WTC11 (cell line): Measurements from ENCODE around the gene TNFSF4. TPM values are rescaled to one million over a fixed set of nuclear protein-coding genes. Genes with fewer than 3 reads are reported as not detected.

Experiments used
- ATAC-seq: fragments of 200-7000 bp; cut with Tn5 transposase; 2 replicates; pipeline ENCODE4 v1.10.0; 2021; ENCODE audit warnings: mild to moderate bottlenecking, moderate library complexity
- CTCF ChIA-PET: fragments of 300-600 bp; sonication (Branson Sonifier 250); formaldehyde crosslinking; loops from one replicate; lab custom pipeline; 2021; ENCODE audit warnings: antibody characterized with exemption; lab: Charles Lee
- POLR2A ChIA-PET: fragments of 350-600 bp; sonication (Branson Sonifier 250); formaldehyde crosslinking; loops from one replicate; lab custom pipeline; 2021; ENCODE audit warnings: antibody characterized with exemption; lab: Charles Lee
- DNase-seq: peaks from one replicate; pipeline ENCODE4 v3.0.0; 2021; ENCODE audit warnings: low spot score
- H3K27ac Mint-ChIP-seq: 2 replicates; pipeline ENCODE4 v1.8.0; 2021; ENCODE audit warnings: mixed read lengths
- H3K27me3 Mint-ChIP-seq: 2 replicates; pipeline ENCODE4 v1.8.0; 2021; ENCODE audit warnings: low read depth, mild to moderate bottlenecking, moderate library complexity, mixed read lengths
- H3K36me3 Mint-ChIP-seq: 2 replicates; pipeline ENCODE4 v1.8.0; 2021; ENCODE audit warnings: mixed read lengths
- H3K4me1 Mint-ChIP-seq: 2 replicates; pipeline ENCODE4 v1.8.0; 2022; ENCODE audit warnings: mixed read lengths
- H3K4me3 Mint-ChIP-seq: 2 replicates; pipeline ENCODE4 v1.8.0; 2021; ENCODE audit warnings: mild to moderate bottlenecking, moderate library complexity, mixed read lengths
- H3K9me3 Mint-ChIP-seq: 2 replicates; pipeline ENCODE4 v1.8.0; 2021; ENCODE audit warnings: mixed read lengths
- CBFB ChIP-seq: sonication (generic); formaldehyde crosslinking; IDR thresholded peaks from 2 replicates; pipeline ENCODE4 v1.8.1; 2022; ENCODE audit warnings: mild to moderate bottlenecking, low read depth, missing genetic modification reagents
- CREB1 ChIP-seq: sonication (generic); formaldehyde crosslinking; IDR thresholded peaks from 2 replicates; pipeline ENCODE4 v1.8.0; 2023; ENCODE audit warnings: mild to moderate bottlenecking, missing genetic modification reagents
- HMGA2 ChIP-seq: fragments of 250-450 bp; sonication (Bioruptor Pico); IDR thresholded peaks from 2 replicates; pipeline ENCODE4 v1.4.0; 2021; ENCODE audit warnings: mild to moderate bottlenecking, moderate library complexity
- MXD4 ChIP-seq: fragments of 250-450 bp; sonication (Bioruptor Pico); IDR thresholded peaks from 2 replicates; pipeline ENCODE4 v1.8.0; 2021; ENCODE audit warnings: mild to moderate bottlenecking, moderate library complexity, borderline replicate concordance
- NFE2L1 ChIP-seq: sonication (generic); formaldehyde crosslinking; IDR thresholded peaks from 2 replicates; pipeline ENCODE4 v1.8.1; 2023; ENCODE audit warnings: missing genetic modification reagents
- NR1H2 ChIP-seq: sonication (generic); formaldehyde crosslinking; IDR thresholded peaks from 2 replicates; pipeline ENCODE4 v1.9.0; 2021; ENCODE audit warnings: mild to moderate bottlenecking, moderate library complexity, missing genetic modification reagents
- RELA ChIP-seq: sonication (generic); formaldehyde crosslinking; IDR thresholded peaks from 2 replicates; pipeline ENCODE4 v1.8.1; 2022; ENCODE audit warnings: missing genetic modification reagents, mild to moderate bottlenecking, borderline replicate concordance
- TEAD1 ChIP-seq: sonication (generic); formaldehyde crosslinking; IDR thresholded peaks from 2 replicates; pipeline ENCODE4 v1.8.0; 2022; ENCODE audit warnings: mild to moderate bottlenecking, missing genetic modification reagents
- ZNF138 ChIP-seq: sonication (generic); formaldehyde crosslinking; conservative IDR thresholded peaks from 2 replicates; pipeline ENCODE4 v1.8.1; 2022; ENCODE audit warnings: mild to moderate bottlenecking, moderate library complexity, missing genetic modification reagents
- ZNF423 ChIP-seq: fragments of 250-450 bp; sonication (Bioruptor Pico); IDR thresholded peaks from 2 replicates; pipeline ENCODE4 v2.1.2; 2022; ENCODE audit warnings: mild to moderate bottlenecking, moderate library complexity
- ZNF671 ChIP-seq: fragments of 250-450 bp; sonication (Bioruptor Pico); IDR thresholded peaks from 2 replicates; pipeline ENCODE4 v1.8.0; 2021; ENCODE audit warnings: mild to moderate bottlenecking
- total RNA-seq: library from RNA; stranded (reverse); gene quantifications from 3 replicates; pipeline ENCODE4 v1.2.3, GENCODE V29; 2021
- TF ChIP-seq, protein P1 (sequence below): sonication (generic); formaldehyde crosslinking; IDR thresholded peaks from 2 replicates; pipeline ENCODE4 v1.8.0; 2022; ENCODE audit warnings: missing genetic modification reagents
- TF ChIP-seq, protein P2 (sequence below): sonication (generic); formaldehyde crosslinking; IDR thresholded peaks from 2 replicates; pipeline ENCODE4 v1.8.0; 2023; ENCODE audit warnings: missing genetic modification reagents, mild to moderate bottlenecking, borderline replicate concordance
- TF ChIP-seq, protein P3 (sequence below): sonication (generic); formaldehyde crosslinking; IDR thresholded peaks from 2 replicates; pipeline ENCODE4 v1.8.0; 2022; ENCODE audit warnings: mild to moderate bottlenecking, missing genetic modification reagents
- TF ChIP-seq, protein P4 (sequence below): sonication (generic); formaldehyde crosslinking; IDR thresholded peaks from 2 replicates; pipeline ENCODE4 v1.8.1; 2023; ENCODE audit warnings: mild to moderate bottlenecking, missing genetic modification reagents
- TF ChIP-seq, protein P5 (sequence below): sonication (generic); formaldehyde crosslinking; IDR thresholded peaks from 2 replicates; pipeline ENCODE4 v1.8.1; 2023; ENCODE audit warnings: mild to moderate bottlenecking, missing genetic modification reagents, moderate library complexity
- TF ChIP-seq, protein P6 (sequence below): fragments of 250-450 bp; sonication (Bioruptor Pico); IDR thresholded peaks from 2 replicates; pipeline ENCODE4 v1.9.0; 2021; ENCODE audit warnings: mild to moderate bottlenecking
- TF ChIP-seq, protein P7 (sequence below): sonication (generic); formaldehyde crosslinking; IDR thresholded peaks from 2 replicates; pipeline ENCODE4 v1.8.1; 2023; ENCODE audit warnings: mild to moderate bottlenecking, moderate library complexity, missing genetic modification reagents
- TF ChIP-seq, protein P8 (sequence below): fragments of 250-450 bp; sonication (Bioruptor Pico); IDR thresholded peaks from 2 replicates; pipeline ENCODE4 v1.8.0; 2021; ENCODE audit warnings: mild to moderate bottlenecking

Gene TNFSF4
- total RNA-seq, 1 experiment from 2014 or later = 0.81 TPM

DNA sequence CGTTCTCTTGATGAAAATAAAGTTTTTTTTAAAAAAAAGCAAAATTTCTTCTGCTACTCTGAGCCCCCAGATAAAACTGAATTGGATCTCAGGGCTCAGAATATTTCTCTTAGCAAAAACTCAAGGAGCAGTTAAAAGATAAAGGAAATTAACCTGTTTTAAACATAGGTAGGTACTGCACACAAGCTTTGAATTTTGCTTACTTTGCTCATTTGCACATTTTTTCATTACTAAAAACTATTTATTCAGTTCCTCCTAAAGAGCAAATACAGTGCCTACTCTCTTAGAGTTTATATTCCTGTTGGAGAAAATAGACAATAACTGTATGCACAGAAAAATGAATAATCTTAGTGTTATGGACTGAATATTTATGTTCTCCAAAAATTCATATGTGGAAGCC is 13.0 kb upstream of the TNFSF4 start:
- Mint-ChIP-seq H3K4me1 (no peaks in the 10 kb centered on the region), H3K36me3 (no peaks in the 10 kb centered on the region), H3K27ac (no peak overlapping the region), H3K4me3 (no peak overlapping the region), H3K9me3 (peaks cover under 1% of the 10 kb centered on the region), H3K27me3 (peaks cover 12% of the 10 kb centered on the region)
- ChIA-PET CTCF (no interaction called here), POLR2A (no interaction called here)
- ATAC-seq (no peak), DNase-seq (no peak)
- TF ChIP-seq HMGA2 (CRISPR knock-in tag) (no peak), ZNF138 (no peak), ZNF671 (no peak), ZNF423 (no peak)
- TF ChIP-seq, protein P1, sequence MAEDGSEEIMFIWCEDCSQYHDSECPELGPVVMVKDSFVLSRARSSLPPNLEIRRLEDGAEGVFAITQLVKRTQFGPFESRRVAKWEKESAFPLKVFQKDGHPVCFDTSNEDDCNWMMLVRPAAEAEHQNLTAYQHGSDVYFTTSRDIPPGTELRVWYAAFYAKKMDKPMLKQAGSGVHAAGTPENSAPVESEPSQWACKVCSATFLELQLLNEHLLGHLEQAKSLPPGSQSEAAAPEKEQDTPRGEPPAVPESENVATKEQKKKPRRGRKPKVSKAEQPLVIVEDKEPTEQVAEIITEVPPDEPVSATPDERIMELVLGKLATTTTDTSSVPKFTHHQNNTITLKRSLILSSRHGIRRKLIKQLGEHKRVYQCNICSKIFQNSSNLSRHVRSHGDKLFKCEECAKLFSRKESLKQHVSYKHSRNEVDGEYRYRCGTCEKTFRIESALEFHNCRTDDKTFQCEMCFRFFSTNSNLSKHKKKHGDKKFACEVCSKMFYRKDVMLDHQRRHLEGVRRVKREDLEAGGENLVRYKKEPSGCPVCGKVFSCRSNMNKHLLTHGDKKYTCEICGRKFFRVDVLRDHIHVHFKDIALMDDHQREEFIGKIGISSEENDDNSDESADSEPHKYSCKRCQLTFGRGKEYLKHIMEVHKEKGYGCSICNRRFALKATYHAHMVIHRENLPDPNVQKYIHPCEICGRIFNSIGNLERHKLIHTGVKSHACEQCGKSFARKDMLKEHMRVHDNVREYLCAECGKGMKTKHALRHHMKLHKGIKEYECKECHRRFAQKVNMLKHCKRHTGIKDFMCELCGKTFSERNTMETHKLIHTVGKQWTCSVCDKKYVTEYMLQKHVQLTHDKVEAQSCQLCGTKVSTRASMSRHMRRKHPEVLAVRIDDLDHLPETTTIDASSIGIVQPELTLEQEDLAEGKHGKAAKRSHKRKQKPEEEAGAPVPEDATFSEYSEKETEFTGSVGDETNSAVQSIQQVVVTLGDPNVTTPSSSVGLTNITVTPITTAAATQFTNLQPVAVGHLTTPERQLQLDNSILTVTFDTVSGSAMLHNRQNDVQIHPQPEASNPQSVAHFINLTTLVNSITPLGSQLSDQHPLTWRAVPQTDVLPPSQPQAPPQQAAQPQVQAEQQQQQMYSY = no peak
- TF ChIP-seq, protein P2, sequence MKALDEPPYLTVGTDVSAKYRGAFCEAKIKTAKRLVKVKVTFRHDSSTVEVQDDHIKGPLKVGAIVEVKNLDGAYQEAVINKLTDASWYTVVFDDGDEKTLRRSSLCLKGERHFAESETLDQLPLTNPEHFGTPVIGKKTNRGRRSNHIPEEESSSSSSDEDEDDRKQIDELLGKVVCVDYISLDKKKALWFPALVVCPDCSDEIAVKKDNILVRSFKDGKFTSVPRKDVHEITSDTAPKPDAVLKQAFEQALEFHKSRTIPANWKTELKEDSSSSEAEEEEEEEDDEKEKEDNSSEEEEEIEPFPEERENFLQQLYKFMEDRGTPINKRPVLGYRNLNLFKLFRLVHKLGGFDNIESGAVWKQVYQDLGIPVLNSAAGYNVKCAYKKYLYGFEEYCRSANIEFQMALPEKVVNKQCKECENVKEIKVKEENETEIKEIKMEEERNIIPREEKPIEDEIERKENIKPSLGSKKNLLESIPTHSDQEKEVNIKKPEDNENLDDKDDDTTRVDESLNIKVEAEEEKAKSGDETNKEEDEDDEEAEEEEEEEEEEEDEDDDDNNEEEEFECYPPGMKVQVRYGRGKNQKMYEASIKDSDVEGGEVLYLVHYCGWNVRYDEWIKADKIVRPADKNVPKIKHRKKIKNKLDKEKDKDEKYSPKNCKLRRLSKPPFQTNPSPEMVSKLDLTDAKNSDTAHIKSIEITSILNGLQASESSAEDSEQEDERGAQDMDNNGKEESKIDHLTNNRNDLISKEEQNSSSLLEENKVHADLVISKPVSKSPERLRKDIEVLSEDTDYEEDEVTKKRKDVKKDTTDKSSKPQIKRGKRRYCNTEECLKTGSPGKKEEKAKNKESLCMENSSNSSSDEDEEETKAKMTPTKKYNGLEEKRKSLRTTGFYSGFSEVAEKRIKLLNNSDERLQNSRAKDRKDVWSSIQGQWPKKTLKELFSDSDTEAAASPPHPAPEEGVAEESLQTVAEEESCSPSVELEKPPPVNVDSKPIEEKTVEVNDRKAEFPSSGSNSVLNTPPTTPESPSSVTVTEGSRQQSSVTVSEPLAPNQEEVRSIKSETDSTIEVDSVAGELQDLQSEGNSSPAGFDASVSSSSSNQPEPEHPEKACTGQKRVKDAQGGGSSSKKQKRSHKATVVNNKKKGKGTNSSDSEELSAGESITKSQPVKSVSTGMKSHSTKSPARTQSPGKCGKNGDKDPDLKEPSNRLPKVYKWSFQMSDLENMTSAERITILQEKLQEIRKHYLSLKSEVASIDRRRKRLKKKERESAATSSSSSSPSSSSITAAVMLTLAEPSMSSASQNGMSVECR (CRISPR knock-in tag) = no peak
- TF ChIP-seq, protein P3, sequence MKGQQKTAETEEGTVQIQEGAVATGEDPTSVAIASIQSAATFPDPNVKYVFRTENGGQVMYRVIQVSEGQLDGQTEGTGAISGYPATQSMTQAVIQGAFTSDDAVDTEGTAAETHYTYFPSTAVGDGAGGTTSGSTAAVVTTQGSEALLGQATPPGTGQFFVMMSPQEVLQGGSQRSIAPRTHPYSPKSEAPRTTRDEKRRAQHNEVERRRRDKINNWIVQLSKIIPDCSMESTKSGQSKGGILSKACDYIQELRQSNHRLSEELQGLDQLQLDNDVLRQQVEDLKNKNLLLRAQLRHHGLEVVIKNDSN = no peak
- TF ChIP-seq, protein P4, sequence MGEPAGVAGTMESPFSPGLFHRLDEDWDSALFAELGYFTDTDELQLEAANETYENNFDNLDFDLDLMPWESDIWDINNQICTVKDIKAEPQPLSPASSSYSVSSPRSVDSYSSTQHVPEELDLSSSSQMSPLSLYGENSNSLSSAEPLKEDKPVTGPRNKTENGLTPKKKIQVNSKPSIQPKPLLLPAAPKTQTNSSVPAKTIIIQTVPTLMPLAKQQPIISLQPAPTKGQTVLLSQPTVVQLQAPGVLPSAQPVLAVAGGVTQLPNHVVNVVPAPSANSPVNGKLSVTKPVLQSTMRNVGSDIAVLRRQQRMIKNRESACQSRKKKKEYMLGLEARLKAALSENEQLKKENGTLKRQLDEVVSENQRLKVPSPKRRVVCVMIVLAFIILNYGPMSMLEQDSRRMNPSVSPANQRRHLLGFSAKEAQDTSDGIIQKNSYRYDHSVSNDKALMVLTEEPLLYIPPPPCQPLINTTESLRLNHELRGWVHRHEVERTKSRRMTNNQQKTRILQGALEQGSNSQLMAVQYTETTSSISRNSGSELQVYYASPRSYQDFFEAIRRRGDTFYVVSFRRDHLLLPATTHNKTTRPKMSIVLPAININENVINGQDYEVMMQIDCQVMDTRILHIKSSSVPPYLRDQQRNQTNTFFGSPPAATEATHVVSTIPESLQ (CRISPR knock-in tag) = no peak

DNA sequence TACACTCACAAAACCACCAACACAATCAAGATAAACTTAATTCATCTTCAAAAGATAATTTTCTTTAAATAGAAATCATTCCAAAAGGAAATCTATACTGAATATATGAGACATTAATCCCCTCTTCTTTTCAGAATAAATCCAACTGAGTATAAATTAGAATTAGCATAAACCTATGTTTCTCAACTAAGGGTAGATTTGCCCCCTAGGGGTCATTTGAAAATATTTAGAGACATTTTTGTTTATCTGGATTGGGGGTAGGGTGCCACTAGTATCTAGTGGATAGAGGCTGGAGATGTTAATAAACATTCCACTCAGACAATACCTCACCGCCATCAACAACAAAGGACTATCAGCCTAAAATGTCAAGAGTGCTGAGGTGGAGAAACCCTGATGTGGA is 6.5 kb upstream of the TNFSF4 start:
- H3K27ac Mint-ChIP-seq = no peak overlapping the region
- ChIA-PET CTCF (no interaction called here), POLR2A (no interaction called here)
- H3K36me3 Mint-ChIP-seq = no peaks in the 10 kb centered on the region
- H3K9me3 Mint-ChIP-seq = no peaks in the 10 kb centered on the region
- no peak for ATAC-seq
- DNase-seq = no peak
- peaks cover 16% of the 10 kb centered on the region for H3K4me1 Mint-ChIP-seq
- no peak for TF ChIP-seq ZNF138
- TF ChIP-seq NR1H2 (CRISPR knock-in tag) = no peak
- TF ChIP-seq, protein P5, sequence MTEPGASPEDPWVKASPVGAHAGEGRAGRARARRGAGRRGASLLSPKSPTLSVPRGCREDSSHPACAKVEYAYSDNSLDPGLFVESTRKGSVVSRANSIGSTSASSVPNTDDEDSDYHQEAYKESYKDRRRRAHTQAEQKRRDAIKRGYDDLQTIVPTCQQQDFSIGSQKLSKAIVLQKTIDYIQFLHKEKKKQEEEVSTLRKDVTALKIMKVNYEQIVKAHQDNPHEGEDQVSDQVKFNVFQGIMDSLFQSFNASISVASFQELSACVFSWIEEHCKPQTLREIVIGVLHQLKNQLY (CRISPR knock-in tag) = no peak
- TF ChIP-seq, protein P6, sequence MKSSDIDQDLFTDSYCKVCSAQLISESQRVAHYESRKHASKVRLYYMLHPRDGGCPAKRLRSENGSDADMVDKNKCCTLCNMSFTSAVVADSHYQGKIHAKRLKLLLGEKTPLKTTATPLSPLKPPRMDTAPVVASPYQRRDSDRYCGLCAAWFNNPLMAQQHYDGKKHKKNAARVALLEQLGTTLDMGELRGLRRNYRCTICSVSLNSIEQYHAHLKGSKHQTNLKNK = no peak
- TF ChIP-seq TEAD1 = no peak
- TF ChIP-seq, protein P7, sequence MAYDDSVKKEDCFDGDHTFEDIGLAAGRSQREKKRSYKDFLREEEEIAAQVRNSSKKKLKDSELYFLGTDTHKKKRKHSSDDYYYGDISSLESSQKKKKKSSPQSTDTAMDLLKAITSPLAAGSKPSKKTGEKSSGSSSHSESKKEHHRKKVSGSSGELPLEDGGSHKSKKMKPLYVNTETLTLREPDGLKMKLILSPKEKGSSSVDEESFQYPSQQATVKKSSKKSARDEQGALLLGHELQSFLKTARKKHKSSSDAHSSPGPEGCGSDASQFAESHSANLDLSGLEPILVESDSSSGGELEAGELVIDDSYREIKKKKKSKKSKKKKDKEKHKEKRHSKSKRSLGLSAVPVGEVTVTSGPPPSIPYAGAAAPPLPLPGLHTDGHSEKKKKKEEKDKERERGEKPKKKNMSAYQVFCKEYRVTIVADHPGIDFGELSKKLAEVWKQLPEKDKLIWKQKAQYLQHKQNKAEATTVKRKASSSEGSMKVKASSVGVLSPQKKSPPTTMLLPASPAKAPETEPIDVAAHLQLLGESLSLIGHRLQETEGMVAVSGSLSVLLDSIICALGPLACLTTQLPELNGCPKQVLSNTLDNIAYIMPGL (CRISPR knock-in tag) = no peak
- TF ChIP-seq, protein P8, sequence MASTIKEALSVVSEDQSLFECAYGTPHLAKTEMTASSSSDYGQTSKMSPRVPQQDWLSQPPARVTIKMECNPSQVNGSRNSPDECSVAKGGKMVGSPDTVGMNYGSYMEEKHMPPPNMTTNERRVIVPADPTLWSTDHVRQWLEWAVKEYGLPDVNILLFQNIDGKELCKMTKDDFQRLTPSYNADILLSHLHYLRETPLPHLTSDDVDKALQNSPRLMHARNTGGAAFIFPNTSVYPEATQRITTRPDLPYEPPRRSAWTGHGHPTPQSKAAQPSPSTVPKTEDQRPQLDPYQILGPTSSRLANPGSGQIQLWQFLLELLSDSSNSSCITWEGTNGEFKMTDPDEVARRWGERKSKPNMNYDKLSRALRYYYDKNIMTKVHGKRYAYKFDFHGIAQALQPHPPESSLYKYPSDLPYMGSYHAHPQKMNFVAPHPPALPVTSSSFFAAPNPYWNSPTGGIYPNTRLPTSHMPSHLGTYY = no peak
- TF ChIP-seq NFE2L1 = no peak
- no peak for TF ChIP-seq MXD4 (CRISPR knock-in tag)
- TF ChIP-seq CBFB (CRISPR knock-in tag) = no peak
- no peak for TF ChIP-seq CREB1 (CRISPR knock-in tag)
- TF ChIP-seq RELA = no peak
- TF ChIP-seq, all 79 proteins: peak for 0
- Mint-ChIP-seq H3K4me3 (no peak overlapping the region), H3K27me3 (peaks cover 71% of the 10 kb centered on the region)
